Fibroblast of the aortic adventitia (primary cell): ENCODE results near the gene CLN6. TPM values are rescaled to one million over a fixed set of nuclear protein-coding genes. Genes with fewer than 3 reads are reported as not detected.

Experiments
- DNase-seq: peaks from one replicate; pipeline ENCODE4 v3.0.0-alpha.2; 2010; ENCODE audit warnings: low read depth
- H3K4me3 ChIP-seq: 2 replicates; pipeline ENCODE4 v1.5.1; 2011; ENCODE audit warnings: low read depth, mild to moderate bottlenecking, control low read depth, low read length, moderate library complexity
- CTCF ChIP-seq: IDR thresholded peaks from 2 replicates; pipeline ENCODE4 v1.5.1; 2011; ENCODE audit warnings: mild to moderate bottlenecking, low read length, control low read depth, inconsistent platforms; ENCODE audit not compliant: insufficient read depth
- total RNA-seq: library from RNA; depleted of rRNA; stranded (reverse); fragments of >200 nt; gene quantifications from 2 replicates; pipeline ENCODE4 v1.2.3, GENCODE V29; 2012; ENCODE audit warnings: low replicate concordance

The CLN6 gene
- total RNA-seq, 1 donor, result 25.9 TPM

- no peak overlapping the region for H3K4me3 ChIP-seq
- no peak for DNase-seq
- no peak for TF ChIP-seq CTCF
These were observed 22.8 kb downstream of the CLN6 start for GRCh38 chr15:68206711-68207151.

GRCh38 chr15:68205954-68206539 is 23.5 kb downstream of the CLN6 start:
- DNase-seq, result no peak
- no peak for TF ChIP-seq CTCF
- no peak overlapping the region for H3K4me3 ChIP-seq

- no peak for DNase-seq
- H3K4me3 ChIP-seq, result no peak overlapping the region
- no peak for TF ChIP-seq CTCF
These were observed 24.0 kb downstream of the CLN6 start for GRCh38 chr15:68205558-68205944.

- H3K4me3 ChIP-seq, result no peak within 1 kb of the TSS
- DNase-seq, result peak; percentile 65
- TF ChIP-seq CTCF, result no peak
These were observed 24.6 kb downstream of the CLN6 start, which contains the start of gene CALML4 for GRCh38 chr15:68204776-68205557. CALML4 (minus strand) TSS chr15:68205332; CDS start chr15:68205247, 85 bp downstream.

GRCh38 chr15:68204361-68204760 is 25.2 kb downstream of the CLN6 start:
- no peak overlapping the region for H3K4me3 ChIP-seq
- TF ChIP-seq CTCF, result no peak
- no peak for DNase-seq

- no peak overlapping the region for H3K4me3 ChIP-seq
- no peak for TF ChIP-seq CTCF
- no peak for DNase-seq
These were observed 25.6 kb downstream of the CLN6 start for GRCh38 chr15:68203956-68204355.
